ENCODE measurements around the gene L1CAM.

The L1CAM gene

GRCh38 chrX:153922932-153923857 is 37.2 kb upstream of the L1CAM start:
- FAIRE-seq: no peak

- FAIRE-seq: no peak
These were observed 35.8 kb upstream of the L1CAM start for GRCh38 chrX:153921511-153922446.

GRCh38 chrX:153921070-153921469 is 35.1 kb upstream of the L1CAM start:
- FAIRE-seq: no peak

GRCh38 chrX:153920546-153920945 is 34.6 kb upstream of the L1CAM start:
- no peak for FAIRE-seq

- no peak for FAIRE-seq
These were observed 33.3 kb upstream of the L1CAM start for GRCh38 chrX:153919281-153919680.

- no peak for FAIRE-seq
These were observed 31.9 kb upstream of the L1CAM start for GRCh38 chrX:153917869-153918268.

- FAIRE-seq: no peak
These were observed 27.7 kb upstream of the L1CAM start for GRCh38 chrX:153913701-153914100.

GRCh38 chrX:153913211-153913610 is 27.2 kb upstream of the L1CAM start:
- FAIRE-seq: no peak

- no peak for FAIRE-seq
These were observed 25.8 kb upstream of the L1CAM start for GRCh38 chrX:153911798-153912197.

GRCh38 chrX:153910446-153910845 is 24.5 kb upstream of the L1CAM start:
- FAIRE-seq: no peak

- no peak for FAIRE-seq
These were observed 24.0 kb upstream of the L1CAM start for GRCh38 chrX:153909980-153910360.

- no peak for FAIRE-seq
These were observed 23.3 kb upstream of the L1CAM start for GRCh38 chrX:153909024-153909979.

GRCh38 chrX:153908219-153908860 is 22.4 kb upstream of the L1CAM start:
- FAIRE-seq: no peak

- no peak for FAIRE-seq
These were observed 21.5 kb upstream of the L1CAM start for GRCh38 chrX:153907456-153907855.

- FAIRE-seq: no peak
These were observed 20.3 kb upstream of the L1CAM start for GRCh38 chrX:153906126-153906917.

- FAIRE-seq: no peak
These were observed 19.6 kb upstream of the L1CAM start for GRCh38 chrX:153905481-153906095.

GRCh38 chrX:153903991-153904957 is 18.3 kb upstream of the L1CAM start, which contains the start of gene AVPR2:
Gene AVPR2 (plus strand): TSS chrX:153904673. CDS start chrX:153905146, 473 bp downstream.
- no peak for FAIRE-seq

GRCh38 chrX:153903238-153903980 is 17.4 kb upstream of the L1CAM start:
- FAIRE-seq: no peak

Measured in islet of Langerhans (tissue), 1 donor.